Heart left ventricle (tissue), 16 donors: ENCODE results near the gene SPNS2. TPM values are rescaled to one million over a fixed set of nuclear protein-coding genes. Genes with fewer than 3 reads are reported as not detected.

Experiments used
- ATAC-seq, 4 donors: fragments of 200-7000 bp; cut with Tn5 transposase; one replicate each; pipeline ENCODE4 v1.9.1; 2020 to 2022; ENCODE audit warnings: moderate library complexity in 4 of 4, mild to moderate bottlenecking in 3 of 4, moderate number of reproducible peaks in 1 of 4
- DNase-seq, 5 donors: peaks; one replicate each; pipeline ENCODE4 v3.0.0-alpha.2; 2020
- H3K27ac ChIP-seq, 12 donors: fragments of 200-600 bp; sonication (generic) in 4 of 12; one replicate each; pipeline versions ENCODE4 v1.5.0 to v1.8.0; 2016 to 2022; ENCODE audit warnings: mild to moderate bottlenecking in 2 of 12
- H3K27me3 ChIP-seq, 9 donors: fragments of 200-600 bp; sonication (generic) in 2 of 9; one replicate each; pipeline versions ENCODE4 v1.5.1 to v1.8.0; 2016 to 2022; ENCODE audit warnings: mild to moderate bottlenecking in 3 of 9
- H3K36me3 ChIP-seq, 9 donors: fragments of 200-600 bp; sonication (generic) in 2 of 9; one replicate each; pipeline versions ENCODE4 v1.5.0 to v1.8.0; 2018 to 2022; ENCODE audit warnings: mild to moderate bottlenecking in 2 of 9
- H3K4me1 ChIP-seq, 12 donors: fragments of 200-600 bp; sonication (generic) in 4 of 12; one replicate each; pipeline versions ENCODE4 v1.5.0 to v1.8.0; 2016 to 2022; ENCODE audit warnings: mild to moderate bottlenecking in 3 of 12
- H3K4me3 ChIP-seq, 12 donors: fragments of 200-600 bp; sonication (generic) in 4 of 12; one replicate each; pipeline versions ENCODE4 v1.5.0 to v1.8.0; 2017 to 2022; ENCODE audit warnings: mild to moderate bottlenecking in 9 of 12, moderate library complexity in 4 of 12
- H3K9me3 ChIP-seq, 12 donors: fragments of 200-600 bp; sonication (generic) in 4 of 12; one replicate each; pipeline versions ENCODE4 v1.5.0 to v1.8.0; 2016 to 2022; ENCODE audit warnings: mild to moderate bottlenecking in 1 of 12
- CTCF ChIP-seq, 12 donors: fragments of 200-600 bp; sonication (generic) in 4 of 12; IDR thresholded peaks; one replicate each; pipeline versions ENCODE4 v1.5.0 to v1.8.0; 2018 to 2022; ENCODE audit warnings: antibody characterized with exemption in 12 of 12, mild to moderate bottlenecking in 5 of 12
- POLR2A ChIP-seq, 2 donors: fragments of 450-650 bp; IDR thresholded peaks; one replicate each; pipeline ENCODE4 v1.6.1; 2017; ENCODE audit warnings: antibody characterized with exemption in 2 of 2, mild to moderate bottlenecking in 2 of 2, moderate library complexity in 2 of 2
- WGBS, 4 donors: extraction: QIAGEN DNeasy Blood & Tissue Kit in 2 of 4; methylation state at CpG; one replicate each; pipeline versions ENCODE4 v1.1.5 to v1.1.7; 2013 to 2018; 5-methylcytosine and 5-hydroxymethylcytosine counted together
- intact Hi-C, 10 donors: fragments of 100-400 bp; cut with DNase I; formaldehyde crosslinking; loops; one replicate each; pipeline versions ENCODE4 v1.11.1 to v1.14.2; 2022
- polyA plus RNA-seq, 2 donors: library from polyadenylated mRNA; stranded (reverse); fragments of 200-250 nt; gene quantifications; one replicate each; pipeline ENCODE4 v1.2.3, GENCODE V29; 2013
- total RNA-seq, 9 donors: library from RNA; depleted of rRNA in 2 of 9; stranded (reverse); fragments of >200 nt in 2 of 9; fragmentation: NEBNext Ultra II Directional in 3 of 9; extraction: Animal tissue kit (Norgen Biotek cat#: 25700) in 3 of 9; gene quantifications; one replicate each; pipeline versions ENCODE4 v1.1.0 to v1.2.4, GENCODE V29; 2016 to 2023
- donor health status: ischemic (EF 13 %, LVEDD 7.1; RV severe dilation, severe dysfunction).
- donor health status: healthy with polysubstance abuse.
- donor health status: DM: no; HTN: yes; CAD: no.
- donor health status: DM: no; HTN: no; CAD: no.
- donor health status: ischemic (EF 25% LVEDD 6.9; RV normal size, moderate dysfunction).
- donor health status: ischemic (EF 25% LVEDD 5.7; RV mildly dilated, moderate dysfunction).
- donor health status: healthy.
- donor health status: DM: yes; HTN: yes; CAD: no.
- donor health status: ischemic (EF 35%, LVEDD 5.7; RV mildly dilated, moderate dysfunction).
- donor health status: nonischemic (EF 11% LVEDD 7.7; RV severe dilation, severe dysfunction).
- donor health status: DM: yes; HTN: yes; CAD: no.
- donor health status: PGD.
- donor health status: ischemic (EF 29% LVEDD 5.4; RV normal size, mild dysfunction).
- donor health status: nonischemic (EF 23%, LVEDD 6.1; RV moderate dilation, normal function).

The SPNS2 gene
- total and polyA plus RNA-seq, 11 donors = 6.4 to 22.0 (median 13.3) TPM

DNA sequence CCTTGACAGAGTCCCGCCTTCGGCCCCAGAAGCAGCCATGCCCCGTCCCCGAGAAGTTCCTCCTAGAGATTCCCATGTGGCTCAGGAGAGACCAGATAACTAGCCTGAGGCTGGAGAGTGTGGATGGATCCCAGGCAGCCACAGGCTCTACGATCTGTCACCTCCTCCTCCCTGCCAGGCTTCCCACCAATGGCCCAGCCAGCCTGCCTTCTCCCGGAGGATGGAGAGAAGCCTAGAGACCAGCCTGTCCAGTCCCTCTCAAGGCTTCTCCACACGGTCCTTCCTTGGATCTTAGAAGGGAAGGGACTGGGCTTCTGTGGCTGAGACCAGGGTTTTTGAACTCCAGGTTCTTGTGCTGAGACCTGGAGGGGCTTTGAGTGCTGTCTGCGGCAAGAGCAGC, 84.0 kb downstream of the SPNS2 start:
- intact Hi-C loops = no loop called here
- Histone ChIP-seq H3K27ac (no peak overlapping the region), H3K36me3 (no peaks in the 10 kb centered on the region), H3K4me1 (peaks cover 0 to 57% (median 17%) of the 10 kb centered on the region in 12 donors), H3K9me3 (no peaks in the 10 kb centered on the region), H3K27me3 (peaks cover 0 to 30% (median 10%) of the 10 kb centered on the region in 9 donors), H3K4me3 (no peak overlapping the region)
- DNase-seq (no peak), ATAC-seq (no peak)
- 79 to 90% (median 84%) methylated on average over 6 to 8 of the region's 8 CpGs for WGBS, 4 donors
- TF ChIP-seq POLR2A (IDR thresholded peaks at IDR 0.05) (no peak), CTCF (IDR thresholded peaks at IDR 0.05) (no peak)

DNA sequence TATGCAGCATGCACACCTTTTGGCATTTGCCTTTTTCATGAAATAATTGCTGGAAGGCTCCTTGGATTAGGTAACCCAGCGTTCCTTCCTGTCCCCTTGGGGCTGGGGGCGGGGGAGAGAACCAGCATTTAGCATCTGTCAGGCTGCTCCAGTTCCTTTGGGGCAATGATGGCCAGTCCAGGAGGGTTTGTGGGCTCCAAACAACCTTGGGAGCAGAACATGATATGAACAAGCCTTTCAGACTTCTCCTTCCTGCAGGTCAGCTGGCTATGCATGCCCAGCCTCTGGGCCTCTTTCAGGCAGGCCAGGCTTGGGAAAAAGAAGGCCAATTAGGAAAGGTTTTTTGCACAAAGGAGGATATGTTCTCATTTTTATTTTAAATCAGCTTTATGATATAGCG, 84.5 kb downstream of the SPNS2 start:
- intact Hi-C loops = no loop called here
- Histone ChIP-seq H3K4me3 (peak overlapping the region in 4 of 12 donors; percentile 57 to 70 (median 64)), H3K4me1 (peaks cover 0 to 62% (median 20%) of the 10 kb centered on the region in 12 donors), H3K27ac (peak overlapping the region in 1 of 12 donors; percentile 82), H3K9me3 (no peaks in the 10 kb centered on the region), H3K27me3 (peaks cover 0 to 30% (median 10%) of the 10 kb centered on the region in 9 donors), H3K36me3 (no peaks in the 10 kb centered on the region)
- no peak for DNase-seq
- 78 to 86% (median 82%) methylated on average over 3 of the region's 3 CpGs for WGBS, 4 donors
- ATAC-seq = no peak
- TF ChIP-seq CTCF (IDR thresholded peaks at IDR 0.05) = no peak
- TF ChIP-seq POLR2A (IDR thresholded peaks at IDR 0.05) = no peak

DNA sequence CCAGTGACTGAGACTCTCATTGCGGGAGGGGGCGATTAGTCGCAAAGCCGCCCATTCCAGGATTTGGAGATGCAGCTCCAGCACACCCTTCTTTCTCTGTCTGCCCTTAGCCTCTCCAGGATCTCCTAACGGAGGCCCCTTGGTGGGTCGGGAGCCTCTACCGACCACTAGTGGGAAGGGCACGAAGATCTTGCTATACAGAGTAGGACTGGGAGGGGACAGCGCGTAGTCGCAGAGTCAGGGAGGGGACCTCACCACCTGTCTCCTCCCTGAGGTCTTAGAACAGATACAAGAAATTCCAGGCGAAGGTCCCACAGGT, 85.1 kb downstream of the SPNS2 start:
- intact Hi-C loops = loop anchor here in 1 of 10 donors (2.0 kb wide), 1 partner anchor 41 kb away; no protein-coding TSS in a partner anchor
- Histone ChIP-seq H3K4me3 (peak overlapping the region; percentile 53 to 72 (median 62)), H3K27me3 (peaks cover 0 to 30% (median 10%) of the 10 kb centered on the region in 9 donors), H3K9me3 (no peaks in the 10 kb centered on the region), H3K36me3 (no peaks in the 10 kb centered on the region), H3K27ac (peak overlapping the region; percentile 56 to 86 (median 74)), H3K4me1 (peaks cover 0 to 68% (median 22%) of the 10 kb centered on the region in 12 donors)
- 21 to 38% (median 26%) methylated on average over 7 to 12 of the region's 12 CpGs for WGBS, 4 donors
- TF ChIP-seq POLR2A (IDR thresholded peaks at IDR 0.05) (no peak), CTCF (IDR thresholded peaks at IDR 0.05) (peak in 11 of 12 donors; percentile 16 to 55 (median 34))
- ATAC-seq (peak; percentile 28 to 72 (median 65)), DNase-seq (peak in 2 of 5 donors; percentile 63 to 65)

DNA sequence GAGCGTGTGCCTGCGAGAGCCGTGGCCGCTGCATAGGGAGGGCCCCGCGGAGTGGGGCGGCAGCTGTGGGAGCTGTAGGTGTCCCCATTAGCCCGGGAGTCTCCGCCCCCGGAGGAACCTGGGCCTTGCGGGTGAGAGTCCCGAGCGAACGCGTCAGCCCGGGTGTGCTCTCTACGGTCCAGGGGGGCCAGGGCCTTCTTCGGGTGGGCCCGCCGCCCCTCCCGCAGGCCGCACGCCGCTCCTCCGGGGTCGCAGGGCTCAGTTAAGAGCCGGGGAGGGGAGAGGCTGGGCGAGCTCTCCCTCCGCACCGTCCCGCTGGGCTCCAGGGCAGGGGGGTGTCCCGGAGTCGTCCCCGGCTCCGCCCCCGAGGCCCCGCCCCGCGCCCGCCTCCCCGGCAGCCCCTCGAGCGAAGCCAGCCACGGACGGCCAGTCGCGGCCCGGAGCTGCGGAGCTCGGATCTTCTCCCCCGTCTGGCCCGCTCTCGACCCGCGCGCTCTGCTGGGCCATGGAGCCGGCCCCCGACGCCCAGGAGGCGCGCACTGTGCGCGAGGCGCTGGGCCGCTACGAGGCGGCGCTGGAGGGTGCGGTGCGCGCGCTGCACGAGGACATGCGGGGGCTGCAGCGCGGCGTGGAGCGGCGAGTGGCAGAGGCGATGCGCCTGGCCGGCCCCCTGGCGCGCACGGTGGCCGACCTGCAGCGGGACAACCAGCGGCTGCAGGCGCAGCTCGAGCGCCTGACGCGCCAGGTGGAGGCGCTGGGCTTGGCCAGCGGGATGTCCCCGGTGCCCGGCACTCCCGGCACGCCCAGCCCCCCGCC, 85.6 kb downstream of the SPNS2 start, which contains the start of gene SMTNL2:
Gene SMTNL2, plus strand, starts transcription at position 429 of the 816 bp plus-strand sequence. Its CDS starts 77 bp downstream, at position 506.
- Histone ChIP-seq H3K36me3 (no peaks in the 10 kb centered on the region), H3K4me1 (peaks cover 0 to 73% (median 22%) of the 10 kb centered on the region in 12 donors), H3K27ac (peak within 1 kb of the TSS; percentile 56 to 86 (median 74)), H3K4me3 (peak within 1 kb of the TSS; percentile 53 to 72 (median 62)), H3K9me3 (no peaks in the 10 kb centered on the region), H3K27me3 (peaks cover 0 to 30% (median 10%) of the 10 kb centered on the region in 9 donors)
- peak; percentile 8 to 79 (median 68) for ATAC-seq
- DNase-seq = peak in 4 of 5 donors; percentile 64 to 84 (median 82)
- intact Hi-C loops = loop anchor here in 1 of 10 donors (2.0 kb wide), 1 partner anchor 40 kb away; no protein-coding TSS in a partner anchor
- WGBS, 4 donors = 0 to 1% (median 0%) methylated on average over 9 to 100 of the region's 100 CpGs
- peak in 1 of 2 donors; percentile 78 for TF ChIP-seq POLR2A (IDR thresholded peaks at IDR 0.05)
- peak in 3 of 12 donors; percentile 4 to 27 (median 5) for TF ChIP-seq CTCF (IDR thresholded peaks at IDR 0.05)
